ENCODE results near the gene TUBB4A. TPM values are rescaled to one million over a fixed set of nuclear protein-coding genes. Genes with fewer than 3 reads are reported as not detected.

The TUBB4A gene
- total RNA-seq, 1 experiment from 2014 or later = not detected

GRCh38 chr19:6533000-6533328 is 30.9 kb upstream of the TUBB4A start:
- Histone ChIP-seq H3K27ac (no peak overlapping the region), H3K9me2 (ENCODE audit: insufficient read depth) (no peaks in the 10 kb centered on the region), H3K4me1 (replicated peaks; ENCODE audit: insufficient read depth) (peaks cover 10% of the 10 kb centered on the region), H4K20me1 (ENCODE audit: insufficient read depth) (no peaks in the 10 kb centered on the region), H3K4me2 (peak overlapping the region; percentile 85), H3K36me3 (ENCODE audit: low read depth) (no peaks in the 10 kb centered on the region), H3F3A (ENCODE audit: insufficient read depth, low read depth) (peaks cover 11% of the 10 kb centered on the region), H2AFZ (no peak overlapping the region), H3K79me2 (ENCODE audit: low read depth) (peaks cover 15% of the 10 kb centered on the region), H3K4me3 (peak overlapping the region; percentile 90; the same call in 1 of the 2 replicates), H3K9me3 (ENCODE audit: insufficient read depth, low read depth) (no peaks in the 10 kb centered on the region), H3K27me3 (ENCODE audit: insufficient read depth, low read depth) (no peaks in the 10 kb centered on the region)
- POLR2A ChIA-PET (ENCODE audit: unreplicated experiment) = no interaction called here
- no peak for TF ChIP-seq EZH2 (IDR thresholded peaks at IDR 0.05; ENCODE audit: low read depth)
- TF ChIP-seq, protein P1, sequence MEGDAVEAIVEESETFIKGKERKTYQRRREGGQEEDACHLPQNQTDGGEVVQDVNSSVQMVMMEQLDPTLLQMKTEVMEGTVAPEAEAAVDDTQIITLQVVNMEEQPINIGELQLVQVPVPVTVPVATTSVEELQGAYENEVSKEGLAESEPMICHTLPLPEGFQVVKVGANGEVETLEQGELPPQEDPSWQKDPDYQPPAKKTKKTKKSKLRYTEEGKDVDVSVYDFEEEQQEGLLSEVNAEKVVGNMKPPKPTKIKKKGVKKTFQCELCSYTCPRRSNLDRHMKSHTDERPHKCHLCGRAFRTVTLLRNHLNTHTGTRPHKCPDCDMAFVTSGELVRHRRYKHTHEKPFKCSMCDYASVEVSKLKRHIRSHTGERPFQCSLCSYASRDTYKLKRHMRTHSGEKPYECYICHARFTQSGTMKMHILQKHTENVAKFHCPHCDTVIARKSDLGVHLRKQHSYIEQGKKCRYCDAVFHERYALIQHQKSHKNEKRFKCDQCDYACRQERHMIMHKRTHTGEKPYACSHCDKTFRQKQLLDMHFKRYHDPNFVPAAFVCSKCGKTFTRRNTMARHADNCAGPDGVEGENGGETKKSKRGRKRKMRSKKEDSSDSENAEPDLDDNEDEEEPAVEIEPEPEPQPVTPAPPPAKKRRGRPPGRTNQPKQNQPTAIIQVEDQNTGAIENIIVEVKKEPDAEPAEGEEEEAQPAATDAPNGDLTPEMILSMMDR (conservative IDR thresholded peaks at IDR 0.05) = no peak
- DNase-seq = no peak
- BruUV-seq (replicated peaks) = no TSS peak
- intact Hi-C loops (cut with micrococcal nuclease; ENCODE audit: unreplicated experiment) = no loop called here
- CTCF ChIA-PET = no interaction called here

- H2AFZ ChIP-seq = no peak overlapping the region
- POLR2A ChIA-PET (ENCODE audit: unreplicated experiment) = no interaction called here
- no peaks in the 10 kb centered on the region for H3K9me3 ChIP-seq (ENCODE audit: insufficient read depth, low read depth)
- H3K27me3 ChIP-seq (ENCODE audit: insufficient read depth, low read depth) = no peaks in the 10 kb centered on the region
- no peaks in the 10 kb centered on the region for H3K36me3 ChIP-seq (ENCODE audit: low read depth)
- TF ChIP-seq, protein P1 (conservative IDR thresholded peaks at IDR 0.05) = no peak
- TF ChIP-seq EZH2 (IDR thresholded peaks at IDR 0.05; ENCODE audit: low read depth) = no peak
- DNase-seq = no peak
- BruUV-seq (replicated peaks) = no TSS peak
- peaks cover 6% of the 10 kb centered on the region for H3F3A ChIP-seq (ENCODE audit: insufficient read depth, low read depth)
- no peaks in the 10 kb centered on the region for H4K20me1 ChIP-seq (ENCODE audit: insufficient read depth)
- peak overlapping the region; percentile 90; the same call in 1 of the 2 replicates for H3K4me3 ChIP-seq
- H3K4me2 ChIP-seq = peak overlapping the region; percentile 85
- H3K9me2 ChIP-seq (ENCODE audit: insufficient read depth) = no peaks in the 10 kb centered on the region
- no peak overlapping the region for H3K27ac ChIP-seq
- H3K4me1 ChIP-seq (replicated peaks; ENCODE audit: insufficient read depth) = peaks cover 5% of the 10 kb centered on the region; the same call in 1 of the 2 replicates
- peaks cover 15% of the 10 kb centered on the region for H3K79me2 ChIP-seq (ENCODE audit: low read depth)
- intact Hi-C loops (cut with micrococcal nuclease; ENCODE audit: unreplicated experiment) = no loop called here
- CTCF ChIA-PET = no interaction called here
These were observed 30.3 kb upstream of the TUBB4A start for GRCh38 chr19:6532244-6532999.

DNA sequence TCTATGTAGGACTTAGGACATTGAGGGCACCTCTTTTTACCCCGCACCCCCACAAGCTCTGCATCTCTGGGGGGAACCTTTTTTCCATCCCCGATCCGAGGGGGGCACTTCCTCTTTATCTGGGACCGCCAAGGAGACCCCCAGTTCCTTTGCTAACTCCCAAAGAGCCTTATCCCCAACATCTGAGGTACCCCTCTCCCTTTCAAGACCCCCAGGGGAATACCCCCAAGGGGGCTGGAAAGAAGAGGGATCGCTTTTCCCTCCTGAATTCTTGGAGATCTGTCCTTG is 29.8 kb upstream of the TUBB4A start:
- Histone ChIP-seq H3K4me1 (replicated peaks; ENCODE audit: insufficient read depth) (peaks cover 5% of the 10 kb centered on the region; the same call in 1 of the 2 replicates), H2AFZ (no peak overlapping the region), H3K36me3 (ENCODE audit: low read depth) (no peaks in the 10 kb centered on the region), H3K9me3 (ENCODE audit: insufficient read depth, low read depth) (no peaks in the 10 kb centered on the region), H3K9me2 (ENCODE audit: insufficient read depth) (no peaks in the 10 kb centered on the region), H3K27me3 (ENCODE audit: insufficient read depth, low read depth) (no peaks in the 10 kb centered on the region), H4K20me1 (ENCODE audit: insufficient read depth) (no peaks in the 10 kb centered on the region), H3K4me2 (peak overlapping the region; percentile 85), H3K4me3 (peak overlapping the region; percentile 90; the same call in 1 of the 2 replicates), H3K27ac (no peak overlapping the region), H3F3A (ENCODE audit: insufficient read depth, low read depth) (peaks cover under 1% of the 10 kb centered on the region), H3K79me2 (ENCODE audit: low read depth) (peaks cover 15% of the 10 kb centered on the region)
- no peak for DNase-seq
- intact Hi-C loops (cut with micrococcal nuclease; ENCODE audit: unreplicated experiment) = no loop called here
- no TSS peak for BruUV-seq (replicated peaks)
- TF ChIP-seq EZH2 (IDR thresholded peaks at IDR 0.05; ENCODE audit: low read depth) = no peak
- TF ChIP-seq, protein P1 (conservative IDR thresholded peaks at IDR 0.05) = no peak
- ChIA-PET POLR2A (ENCODE audit: unreplicated experiment) (no interaction called here), CTCF (no interaction called here)
